SU-DHL-6 (cell line): ENCODE data around the gene CGREF1.
A peak's percentile ranks its signal among the peaks of the same experiment; 100 is the strongest.

Experiments
- H2AFZ ChIP-seq: fragments of 200-600 bp; sonication (generic); 2 replicates; pipeline ENCODE4 v1.6.1; 2014; ENCODE audit warnings: low read depth, mild to moderate bottlenecking, moderate library complexity, mixed read lengths, antibody characterized with exemption, low read length; ENCODE audit not compliant: severe bottlenecking
- H3F3A ChIP-seq: fragments of 200-600 bp; shearing (Covaris generic); 2 replicates; pipeline ENCODE4 v1.6.0; 2016; ENCODE audit warnings: antibody characterized with exemption, mild to moderate bottlenecking; ENCODE audit not compliant: insufficient read depth
- H3K27ac ChIP-seq: fragments of 200-600 bp; sonication (generic); 2 replicates; pipeline ENCODE4 v1.5.1; 2016; ENCODE audit warnings: low read depth, mild to moderate bottlenecking, low read length, moderate library complexity, mixed read lengths
- H3K27me3 ChIP-seq: fragments of 200-600 bp; sonication (generic), shearing (Covaris generic); 2 replicates; pipeline ENCODE4 v1.6.0; 2014; ENCODE audit warnings: mild to moderate bottlenecking, low read length
- H3K36me3 ChIP-seq: fragments of 200-600 bp; sonication (generic); 2 replicates; pipeline ENCODE4 v1.6.1; 2014; ENCODE audit warnings: mild to moderate bottlenecking, low read length, mixed read lengths
- H3K4me2 ChIP-seq: fragments of 300-600, 200-600 bp; shearing (Covaris generic), sonication (generic); 2 replicates; pipeline ENCODE4 v1.6.0; 2014; ENCODE audit warnings: low read length, low read depth, mild to moderate bottlenecking; ENCODE audit not compliant: poor library complexity, severe bottlenecking
- H3K4me3 ChIP-seq: fragments of 200-600 bp; sonication (generic); 2 replicates; pipeline ENCODE4 v1.5.1; 2014; ENCODE audit warnings: antibody characterized with exemption, low read length, mild to moderate bottlenecking, mixed read lengths; ENCODE audit not compliant: insufficient read depth, poor library complexity, severe bottlenecking
- H3K79me2 ChIP-seq: fragments of 200-600 bp; sonication (generic); 2 replicates; pipeline ENCODE4 v1.6.1; 2014; ENCODE audit warnings: mild to moderate bottlenecking, low read length, moderate library complexity; ENCODE audit not compliant: insufficient read depth
- H3K9ac ChIP-seq: fragments of 200-600 bp; sonication (generic); 2 replicates; pipeline ENCODE4 v1.7.0; 2014; ENCODE audit warnings: mild to moderate bottlenecking, low read length
- H3K9me2 ChIP-seq: fragments of 200-600 bp; sonication (generic); replicated peaks from 2 replicates; pipeline ENCODE4 v1.6.1; 2014; ENCODE audit warnings: low read length; ENCODE audit not compliant: insufficient read depth
- H3K9me3 ChIP-seq: fragments of 200-600 bp; sonication (generic); 2 replicates; pipeline ENCODE4 v1.6.1; 2014; ENCODE audit warnings: low read length, mixed read lengths; ENCODE audit not compliant: insufficient read depth
- H4K20me1 ChIP-seq: fragments of 200-600 bp; sonication (generic); 2 replicates; pipeline ENCODE4 v1.6.1; 2014; ENCODE audit warnings: low read depth, mild to moderate bottlenecking, antibody characterized with exemption, low read length, moderate library complexity, mixed read lengths
- EZH2phosphoT487 ChIP-seq: fragments of 200-600 bp; sonication (generic), shearing (Covaris generic); conservative IDR thresholded peaks from 2 replicates; pipeline ENCODE4 v1.6.1; 2018; ENCODE audit warnings: mild to moderate bottlenecking, antibody characterized with exemption, low read length, moderate library complexity, mixed read lengths
- TF ChIP-seq, protein P1 (sequence below): fragments of 200-600 bp; sonication (generic); IDR thresholded peaks from one replicate; pipeline ENCODE4 v1.5.1; 2017; ENCODE audit warnings: antibody characterized with exemption, mild to moderate bottlenecking, low read length, moderate library complexity; ENCODE audit not compliant: insufficient read depth, poor library complexity, severe bottlenecking

CGREF1 gene

DNA sequence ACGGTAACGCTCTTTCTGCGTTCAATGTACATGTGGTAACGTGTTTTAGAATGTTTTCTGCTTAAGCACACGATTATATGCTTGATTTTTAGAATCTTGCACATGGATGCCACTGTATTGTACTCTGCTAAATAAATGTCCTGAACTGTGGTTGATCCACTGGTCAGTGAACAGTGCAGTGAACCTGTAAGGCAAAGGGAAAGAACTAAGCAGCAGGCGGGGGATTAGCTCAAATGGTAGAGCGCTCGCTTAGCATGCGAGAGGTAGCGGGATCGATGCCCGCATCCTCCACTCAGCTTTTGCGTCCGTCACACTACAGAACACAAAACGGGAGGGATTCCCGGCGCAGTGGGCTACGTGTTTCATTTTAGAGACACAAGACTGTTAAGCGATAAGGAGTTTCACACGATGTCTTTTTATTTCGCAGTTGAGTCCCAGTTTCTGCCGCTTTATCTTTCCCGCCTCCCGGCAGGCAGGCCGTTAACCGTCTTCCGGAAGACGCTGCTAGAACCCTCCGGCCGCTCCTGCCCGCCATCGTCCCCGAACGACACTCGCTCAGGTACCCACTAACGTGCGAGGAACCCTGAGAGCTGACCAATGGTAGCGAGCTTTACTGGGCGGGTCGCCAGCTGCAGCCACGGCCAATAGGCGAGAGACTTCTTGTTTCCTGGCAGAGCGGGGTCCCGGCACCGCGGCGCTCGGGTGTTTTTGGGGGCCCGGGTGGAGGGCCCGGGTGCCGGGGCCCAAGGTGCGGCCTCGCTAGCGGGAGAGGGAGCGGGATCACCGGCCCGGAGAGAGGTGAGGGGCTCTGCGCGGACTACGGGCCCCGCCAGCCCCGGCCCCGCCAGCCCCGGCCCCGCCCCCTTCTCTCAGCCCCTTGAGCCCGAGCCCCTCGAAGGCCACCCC lies 67.7 kb downstream of the CGREF1 start, which contains the start of gene AGBL5:
TSS of gene AGBL5 (plus strand) at position 673 of the 906 bp plus-strand sequence. CDS start 1,291 bp downstream, outside the sequence.
- Histone ChIP-seq H3K36me3 (no peaks in the 10 kb centered on the region), H2AFZ (peak within 1 kb of the TSS; percentile 76), H3K4me3 (peak within 1 kb of the TSS; percentile 76), H3K9ac (peak within 1 kb of the TSS; percentile 69), H3K27me3 (no peaks in the 10 kb centered on the region), H3K9me2 (no peaks in the 10 kb centered on the region), H4K20me1 (no peaks in the 10 kb centered on the region), H3K79me2 (no peaks in the 10 kb centered on the region), H3K27ac (peak within 1 kb of the TSS; percentile 73), H3K4me2 (peak within 1 kb of the TSS; percentile 84), H3F3A (peaks cover 11% of the 10 kb centered on the region), H3K9me3 (no peaks in the 10 kb centered on the region)
- TF ChIP-seq, protein P1, sequence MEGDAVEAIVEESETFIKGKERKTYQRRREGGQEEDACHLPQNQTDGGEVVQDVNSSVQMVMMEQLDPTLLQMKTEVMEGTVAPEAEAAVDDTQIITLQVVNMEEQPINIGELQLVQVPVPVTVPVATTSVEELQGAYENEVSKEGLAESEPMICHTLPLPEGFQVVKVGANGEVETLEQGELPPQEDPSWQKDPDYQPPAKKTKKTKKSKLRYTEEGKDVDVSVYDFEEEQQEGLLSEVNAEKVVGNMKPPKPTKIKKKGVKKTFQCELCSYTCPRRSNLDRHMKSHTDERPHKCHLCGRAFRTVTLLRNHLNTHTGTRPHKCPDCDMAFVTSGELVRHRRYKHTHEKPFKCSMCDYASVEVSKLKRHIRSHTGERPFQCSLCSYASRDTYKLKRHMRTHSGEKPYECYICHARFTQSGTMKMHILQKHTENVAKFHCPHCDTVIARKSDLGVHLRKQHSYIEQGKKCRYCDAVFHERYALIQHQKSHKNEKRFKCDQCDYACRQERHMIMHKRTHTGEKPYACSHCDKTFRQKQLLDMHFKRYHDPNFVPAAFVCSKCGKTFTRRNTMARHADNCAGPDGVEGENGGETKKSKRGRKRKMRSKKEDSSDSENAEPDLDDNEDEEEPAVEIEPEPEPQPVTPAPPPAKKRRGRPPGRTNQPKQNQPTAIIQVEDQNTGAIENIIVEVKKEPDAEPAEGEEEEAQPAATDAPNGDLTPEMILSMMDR = no peak
- no peak for TF ChIP-seq EZH2phosphoT487
